HG03139 (cell line): ENCODE data around the gene KCNK3.

ENCODE experiments used
- ATAC-seq: cut with Tn5 transposase; IDR thresholded peaks from one replicate; pipeline ENCODE4 v1.9.1; 2021; ENCODE audit not compliant: unreplicated experiment

KCNK3 gene

GRCh38 chr2:26778507-26778906 lies 86.0 kb downstream of the KCNK3 start:
- ATAC-seq = no peak

GRCh38 chr2:26780203-26780760 lies 87.8 kb downstream of the KCNK3 start:
- ATAC-seq = no peak
